ENCODE results near the gene BOD1L1.

Gene BOD1L1

DNA sequence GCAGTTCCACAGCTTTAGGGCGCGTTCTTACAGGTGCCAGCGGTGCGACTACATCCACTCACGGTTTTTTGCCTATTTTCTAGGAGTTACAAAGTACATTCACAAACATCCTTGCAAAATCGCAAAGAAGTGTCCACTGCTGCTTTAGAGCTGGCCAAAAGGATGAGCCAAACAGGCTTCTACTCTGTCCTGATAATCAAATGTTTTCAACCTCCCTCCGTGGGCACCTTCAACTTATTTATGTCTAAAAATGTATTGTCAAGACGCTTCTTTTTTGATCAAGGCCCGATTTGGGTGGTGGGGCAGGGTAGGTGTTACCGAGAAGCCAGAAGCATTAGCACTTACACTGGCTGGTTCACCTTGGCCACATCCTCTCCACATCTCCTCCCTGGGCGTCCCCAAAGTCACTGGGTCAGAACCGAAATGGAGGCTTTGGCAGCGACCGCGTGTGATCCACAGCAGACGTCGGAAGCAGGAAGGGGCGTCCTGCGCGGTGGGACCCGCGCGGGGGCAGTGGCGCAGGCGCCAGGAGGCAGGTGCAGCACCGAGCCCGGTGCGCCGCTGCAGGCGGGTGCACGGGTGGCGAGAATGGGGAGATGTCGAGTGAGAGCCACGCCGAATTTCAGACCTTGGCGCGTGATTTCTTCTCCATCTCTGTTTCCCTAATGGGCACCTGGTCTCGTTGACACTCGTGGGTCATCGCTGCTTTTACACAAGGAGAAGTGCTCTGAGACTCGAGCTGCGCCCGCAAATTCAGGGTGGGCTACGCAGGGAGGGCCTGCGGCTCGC lies 100.1 kb downstream of the BOD1L1 start:
- ChIA-PET POLR2A (no interaction called here), CTCF (interaction anchor here (0.9 to 1.9 kb wide), 2 partner anchors 9 to 13 kb away, joined by 6 read pairs; no protein-coding TSS in a partner anchor)
- no peak for DNase-seq
- Histone ChIP-seq H3K4me1 (ENCODE audit: control extremely low read depth in 1 of 4, control insufficient read depth in 4 of 4, insufficient read depth in 4 of 4, low read length in 3 of 4) (peaks cover 0 to 35% (median 26%) of the 10 kb centered on the region in 4 experiments), H3K4me3 (ENCODE audit: control insufficient read depth in 1 of 7, extremely low read depth in 1 of 7, insufficient read depth in 4 of 7, low read depth in 2 of 7, low read length in 6 of 7) (peak overlapping the region in 1 of 7 experiments; percentile 4), H3K27ac (ENCODE audit: insufficient read depth in 1 of 2, low read depth in 1 of 2, low read length in 2 of 2, poor library complexity in 1 of 2, severe bottlenecking in 2 of 2) (no peak overlapping the region), H3K27me3 (replicated peaks in 2 of 5; ENCODE audit: control insufficient read depth in 4 of 5, insufficient read depth in 5 of 5, low read length in 4 of 5) (peaks cover 35 to 100% (median 86%) of the 10 kb centered on the region in 5 experiments), H3K36me3 (ENCODE audit: control insufficient read depth in 4 of 4, insufficient read depth in 4 of 4, low read length in 3 of 4) (peaks cover 0 to 11% (median 0%) of the 10 kb centered on the region in 4 experiments), H3K9me3 (ENCODE audit: control extremely low read depth in 1 of 5, control insufficient read depth in 4 of 5, insufficient read depth in 2 of 5, low read depth in 1 of 5, low read length in 4 of 5) (peaks cover 0 to 26% (median 18%) of the 10 kb centered on the region in 5 experiments)
- WGBS (ENCODE audit: insufficient coverage), result 4% methylated on average over 38 of the region's 46 CpGs

GRCh38 chr4:13526658-13527057 lies 100.9 kb downstream of the BOD1L1 start:
- H3K4me3 ChIP-seq (ENCODE audit: control insufficient read depth in 1 of 7, extremely low read depth in 1 of 7, insufficient read depth in 4 of 7, low read depth in 2 of 7, low read length in 6 of 7), result no peak overlapping the region
- no peak overlapping the region for H3K27ac ChIP-seq (ENCODE audit: insufficient read depth in 1 of 2, low read depth in 1 of 2, low read length in 2 of 2, poor library complexity in 1 of 2, severe bottlenecking in 2 of 2)
- H3K9me3 ChIP-seq (ENCODE audit: control extremely low read depth in 1 of 5, control insufficient read depth in 4 of 5, insufficient read depth in 2 of 5, low read depth in 1 of 5, low read length in 4 of 5), result peaks cover 0 to 26% (median 18%) of the 10 kb centered on the region in 5 experiments
- peaks cover 0 to 39% (median 29%) of the 10 kb centered on the region in 4 experiments for H3K4me1 ChIP-seq (ENCODE audit: control extremely low read depth in 1 of 4, control insufficient read depth in 4 of 4, insufficient read depth in 4 of 4, low read length in 3 of 4)
- DNase-seq, result no peak
- H3K27me3 ChIP-seq (replicated peaks in 2 of 5; ENCODE audit: control insufficient read depth in 4 of 5, insufficient read depth in 5 of 5, low read length in 4 of 5), result peaks cover 33 to 100% (median 87%) of the 10 kb centered on the region in 5 experiments
- H3K36me3 ChIP-seq (ENCODE audit: control insufficient read depth in 4 of 4, insufficient read depth in 4 of 4, low read length in 3 of 4), result peaks cover 0 to 11% (median 0%) of the 10 kb centered on the region in 4 experiments
- POLR2A ChIA-PET, result no interaction called here
- no CpG with 5 or more reads among the region's 3 CpGs for WGBS (ENCODE audit: insufficient coverage)
- CTCF ChIA-PET, result interaction anchor here (1.9 kb wide), 1 partner anchor 10 kb away, joined by 6 read pairs; no protein-coding TSS in a partner anchor

DNA sequence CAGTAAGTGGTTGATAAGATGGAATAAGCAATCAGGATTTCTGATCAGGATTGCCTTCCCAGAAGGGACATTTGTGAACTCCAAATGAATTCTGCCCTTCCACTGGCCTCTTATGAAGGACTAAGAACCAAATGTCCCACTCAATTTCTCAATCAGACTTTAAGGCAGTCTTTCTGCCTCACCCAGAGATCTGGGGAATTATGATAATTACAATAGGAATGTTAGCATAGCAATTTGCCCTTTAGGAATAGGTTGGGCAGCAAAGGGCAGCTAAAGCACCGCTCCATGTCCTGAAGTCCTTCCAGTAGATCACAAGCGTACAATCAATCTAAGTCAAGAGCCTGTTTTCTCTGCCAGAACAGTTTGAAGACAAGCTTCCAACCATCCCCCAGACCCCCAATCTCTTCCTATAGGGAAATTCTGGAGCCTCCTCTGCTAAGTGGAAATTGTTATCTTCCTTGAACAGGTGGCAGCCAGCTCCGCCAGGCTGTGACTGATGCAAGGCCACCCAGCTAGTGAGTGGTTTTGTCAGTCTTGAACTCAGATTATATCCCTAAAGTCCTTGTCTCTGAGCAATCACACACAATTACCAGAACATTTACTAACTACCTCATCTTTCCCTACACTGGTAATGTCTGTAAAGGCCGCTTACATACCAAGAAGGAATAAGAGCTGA lies 101.8 kb downstream of the BOD1L1 start:
- ChIA-PET POLR2A (no interaction called here), CTCF (interaction anchor here (0.5 to 2.0 kb wide), 4 partner anchors 11 to 23 kb away, joined by 3 to 6 read pairs (median 4); no protein-coding TSS in a partner anchor)
- Histone ChIP-seq H3K9me3 (ENCODE audit: control extremely low read depth in 1 of 5, control insufficient read depth in 4 of 5, insufficient read depth in 2 of 5, low read depth in 1 of 5, low read length in 4 of 5) (peaks cover 0 to 26% (median 18%) of the 10 kb centered on the region in 5 experiments), H3K27me3 (replicated peaks in 2 of 5; ENCODE audit: control insufficient read depth in 4 of 5, insufficient read depth in 5 of 5, low read length in 4 of 5) (peaks cover 31 to 100% (median 84%) of the 10 kb centered on the region in 5 experiments), H3K4me3 (ENCODE audit: control insufficient read depth in 1 of 7, extremely low read depth in 1 of 7, insufficient read depth in 4 of 7, low read depth in 2 of 7, low read length in 6 of 7) (no peak overlapping the region), H3K4me1 (ENCODE audit: control extremely low read depth in 1 of 4, control insufficient read depth in 4 of 4, insufficient read depth in 4 of 4, low read length in 3 of 4) (peaks cover 0 to 33% (median 23%) of the 10 kb centered on the region in 4 experiments), H3K36me3 (ENCODE audit: control insufficient read depth in 4 of 4, insufficient read depth in 4 of 4, low read length in 3 of 4) (peaks cover 0 to 11% (median 0%) of the 10 kb centered on the region in 4 experiments), H3K27ac (ENCODE audit: insufficient read depth in 1 of 2, low read depth in 1 of 2, low read length in 2 of 2, poor library complexity in 1 of 2, severe bottlenecking in 2 of 2) (no peak overlapping the region)
- DNase-seq, result no peak
- WGBS (ENCODE audit: insufficient coverage), result 53% methylated on average over 3 of the region's 4 CpGs

DNA sequence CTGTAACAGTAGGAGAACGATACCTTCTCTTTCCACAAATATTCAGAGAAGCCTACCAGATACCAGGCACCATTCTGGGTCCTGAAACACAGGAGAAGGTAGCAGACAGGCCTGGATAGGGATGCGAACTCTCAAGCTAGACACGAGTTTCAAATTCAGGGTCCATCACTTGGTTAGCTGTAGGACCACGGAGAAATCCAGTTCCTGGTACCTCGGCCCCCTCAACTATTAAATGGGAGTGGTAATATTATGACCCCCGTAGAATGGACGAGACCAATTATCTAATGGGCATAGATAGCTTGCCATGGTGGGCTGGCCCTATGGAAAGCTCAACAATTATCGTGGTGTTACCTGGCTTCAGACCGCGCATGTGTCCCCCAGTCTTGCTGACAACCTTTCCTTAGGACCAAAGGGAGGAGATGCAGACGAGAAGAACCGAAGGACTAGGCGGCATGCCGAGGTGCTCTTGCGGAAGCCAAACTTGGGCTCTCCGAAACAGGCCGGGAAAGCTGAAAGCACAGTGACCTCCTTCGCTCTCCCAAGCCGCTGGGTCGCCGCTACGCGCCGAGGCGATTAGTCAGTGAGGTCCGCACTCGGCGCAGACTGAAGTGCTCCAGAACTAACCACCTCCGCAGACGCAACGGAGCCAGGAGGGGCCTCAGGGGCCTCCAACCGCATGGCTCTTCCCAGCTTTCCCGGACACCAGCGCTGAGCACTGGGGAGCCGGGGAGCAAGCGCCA lies 102.9 kb downstream of the BOD1L1 start:
- H3K36me3 ChIP-seq (ENCODE audit: control insufficient read depth in 4 of 4, insufficient read depth in 4 of 4, low read length in 3 of 4), result peaks cover 0 to 11% (median 0%) of the 10 kb centered on the region in 4 experiments
- no peak overlapping the region for H3K27ac ChIP-seq (ENCODE audit: insufficient read depth in 1 of 2, low read depth in 1 of 2, low read length in 2 of 2, poor library complexity in 1 of 2, severe bottlenecking in 2 of 2)
- POLR2A ChIA-PET, result no interaction called here
- CTCF ChIA-PET, result interaction anchor here (0.5 to 2.0 kb wide), 5 partner anchors 10 to 24 kb away, joined by 3 to 5 read pairs (median 3); partner anchors contain the start of gene NKX3-2
- DNase-seq, result no peak
- 11% methylated on average over 17 of the region's 36 CpGs for WGBS (ENCODE audit: insufficient coverage)
- peaks cover 0 to 33% (median 23%) of the 10 kb centered on the region in 4 experiments for H3K4me1 ChIP-seq (ENCODE audit: control extremely low read depth in 1 of 4, control insufficient read depth in 4 of 4, insufficient read depth in 4 of 4, low read length in 3 of 4)
- peaks cover 0 to 21% (median 18%) of the 10 kb centered on the region in 5 experiments for H3K9me3 ChIP-seq (ENCODE audit: control extremely low read depth in 1 of 5, control insufficient read depth in 4 of 5, insufficient read depth in 2 of 5, low read depth in 1 of 5, low read length in 4 of 5)
- H3K27me3 ChIP-seq (replicated peaks in 2 of 5; ENCODE audit: control insufficient read depth in 4 of 5, insufficient read depth in 5 of 5, low read length in 4 of 5), result peaks cover 31 to 99% (median 79%) of the 10 kb centered on the region in 5 experiments
- no peak overlapping the region for H3K4me3 ChIP-seq (ENCODE audit: control insufficient read depth in 1 of 7, extremely low read depth in 1 of 7, insufficient read depth in 4 of 7, low read depth in 2 of 7, low read length in 6 of 7)

- WGBS (ENCODE audit: insufficient coverage), result 12% methylated on average over 37 of the region's 59 CpGs
These were observed 103.7 kb downstream of the BOD1L1 start for GRCh38 chr4:13523591-13524503.

GRCh38 chr4:13523105-13523477 lies 104.4 kb downstream of the BOD1L1 start:
- H3K4me1 ChIP-seq (ENCODE audit: control extremely low read depth in 1 of 4, control insufficient read depth in 4 of 4, insufficient read depth in 4 of 4, low read length in 3 of 4), result peaks cover 0 to 22% (median 14%) of the 10 kb centered on the region in 4 experiments
- WGBS (ENCODE audit: insufficient coverage), result 4% methylated on average over 17 of the region's 17 CpGs
- ChIA-PET CTCF (interaction anchor here (1.2 to 1.5 kb wide), 2 partner anchors 24 to 670 kb away, joined by 3 to 4 read pairs; no protein-coding TSS in a partner anchor), POLR2A (no interaction called here)
- peaks cover 0 to 11% (median 0%) of the 10 kb centered on the region in 4 experiments for H3K36me3 ChIP-seq (ENCODE audit: control insufficient read depth in 4 of 4, insufficient read depth in 4 of 4, low read length in 3 of 4)
- H3K27me3 ChIP-seq (replicated peaks in 2 of 5; ENCODE audit: control insufficient read depth in 4 of 5, insufficient read depth in 5 of 5, low read length in 4 of 5), result peaks cover 39 to 98% (median 76%) of the 10 kb centered on the region in 5 experiments
- no peak overlapping the region for H3K27ac ChIP-seq (ENCODE audit: insufficient read depth in 1 of 2, low read depth in 1 of 2, low read length in 2 of 2, poor library complexity in 1 of 2, severe bottlenecking in 2 of 2)
- H3K9me3 ChIP-seq (ENCODE audit: control extremely low read depth in 1 of 5, control insufficient read depth in 4 of 5, insufficient read depth in 2 of 5, low read depth in 1 of 5, low read length in 4 of 5), result peaks cover 2 to 21% (median 18%) of the 10 kb centered on the region in 5 experiments
- DNase-seq, result no peak
- H3K4me3 ChIP-seq (ENCODE audit: control insufficient read depth in 1 of 7, extremely low read depth in 1 of 7, insufficient read depth in 4 of 7, low read depth in 2 of 7, low read length in 6 of 7), result peak overlapping the region in 2 of 7 experiments; percentile 23 to 66

More at GRCh38 chr4:13523591-13524503, 103.7 kb downstream of the BOD1L1 start:
- Histone ChIP-seq H3K36me3 (ENCODE audit: control insufficient read depth in 4 of 4, insufficient read depth in 4 of 4, low read length in 3 of 4) (peaks cover 0 to 11% (median 0%) of the 10 kb centered on the region in 4 experiments), H3K27me3 (replicated peaks in 2 of 5; ENCODE audit: control insufficient read depth in 4 of 5, insufficient read depth in 5 of 5, low read length in 4 of 5) (peaks cover 36 to 99% (median 79%) of the 10 kb centered on the region in 5 experiments), H3K4me1 (ENCODE audit: control extremely low read depth in 1 of 4, control insufficient read depth in 4 of 4, insufficient read depth in 4 of 4, low read length in 3 of 4) (peaks cover 0 to 28% (median 21%) of the 10 kb centered on the region in 4 experiments), H3K9me3 (ENCODE audit: control extremely low read depth in 1 of 5, control insufficient read depth in 4 of 5, insufficient read depth in 2 of 5, low read depth in 1 of 5, low read length in 4 of 5) (peaks cover 2 to 21% (median 18%) of the 10 kb centered on the region in 5 experiments), H3K4me3 (ENCODE audit: control insufficient read depth in 1 of 7, extremely low read depth in 1 of 7, insufficient read depth in 4 of 7, low read depth in 2 of 7, low read length in 6 of 7) (no peak overlapping the region), H3K27ac (ENCODE audit: insufficient read depth in 1 of 2, low read depth in 1 of 2, low read length in 2 of 2, poor library complexity in 1 of 2, severe bottlenecking in 2 of 2) (no peak overlapping the region)
- no peak for DNase-seq
- ChIA-PET POLR2A (no interaction called here), CTCF (interaction anchor here (0.8 to 2.0 kb wide), 4 partner anchors 11 to 20 kb away, joined by 3 to 5 read pairs (median 4); partner anchors contain the start of gene NKX3-2)
